IMR-90 (cell line): ENCODE data around the gene NIPAL3. TPM values are rescaled to one million over a fixed set of nuclear protein-coding genes. Genes with fewer than 3 reads are reported as not detected.

ENCODE experiments used
- ATAC-seq: fragments of 200-7000 bp; cut with Tn5 transposase; 2 replicates; pipeline ENCODE4 v1.9.1; 2020; ENCODE audit warnings: low read depth, mild to moderate bottlenecking, moderate library complexity
- BruUV-seq: library from RNA; stranded (reverse); fragments of 400-500 nt; replicated peaks from 2 replicates; lab custom pipeline; 2021; lab: Mats Ljungman, UMichigan
- CTCF ChIA-PET: fragments of 300-600 bp; formaldehyde crosslinking; extraction: SDS; loops from one replicate; lab custom pipeline; 2021; ENCODE audit warnings: antibody characterized with exemption; lab: Yijun Ruan, JAX
- POLR2A ChIA-PET: fragments of 300-600 bp; sonication (Branson Sonifier 250); formaldehyde crosslinking; loops from one replicate; lab custom pipeline; 2022; ENCODE audit warnings: antibody characterized with exemption; ENCODE audit not compliant: unreplicated experiment; lab: Charles Lee
- DNase-seq: peaks from one replicate; pipeline ENCODE4 v3.0.0; 2013
- H2AFZ ChIP-seq: replicated peaks from 2 replicates; pipeline ENCODE3; 2013; ENCODE audit warnings: low read length, mild to moderate bottlenecking; ENCODE audit not compliant: poor library complexity
- H2AK5ac ChIP-seq: 2 replicates; pipeline ENCODE4 v1.6.1; 2013; ENCODE audit warnings: low read depth, low read length, inconsistent platforms
- H2AK9ac ChIP-seq: replicated peaks from 2 replicates; pipeline ENCODE3; 2013; ENCODE audit warnings: mild to moderate bottlenecking, low read depth, low read length, moderate library complexity; ENCODE audit not compliant: poor library complexity
- H2BK120ac ChIP-seq: 2 replicates; pipeline ENCODE4 v1.6.1; 2013; ENCODE audit warnings: low read depth, low read length, inconsistent platforms
- H2BK15ac ChIP-seq: 3 replicates; pipeline ENCODE4 v1.6.1; 2013; ENCODE audit warnings: low read depth, low read length, inconsistent platforms
- H2BK20ac ChIP-seq: 2 replicates; pipeline ENCODE4 v1.6.1; 2013; ENCODE audit warnings: low read depth, mild to moderate bottlenecking, inconsistent platforms, low read length, moderate library complexity
- H2BK5ac ChIP-seq: 2 replicates; pipeline ENCODE4 v1.6.1; 2013; ENCODE audit warnings: mild to moderate bottlenecking, low read depth, low read length, inconsistent platforms; ENCODE audit not compliant: poor library complexity, severe bottlenecking
- H3K14ac ChIP-seq: replicated peaks from 2 replicates; pipeline ENCODE4 v1.6.1; 2013; ENCODE audit warnings: low read depth, low read length, inconsistent platforms
- H3K18ac ChIP-seq: 2 replicates; pipeline ENCODE4 v1.6.1; 2013; ENCODE audit warnings: low read depth, low read length, control low read depth
- H3K23ac ChIP-seq: 2 replicates; pipeline ENCODE4 v1.6.1; 2013; ENCODE audit warnings: low read depth, low read length, inconsistent platforms
- H3K27ac ChIP-seq: 2 replicates; pipeline ENCODE4 v1.5.1; 2013; ENCODE audit warnings: mild to moderate bottlenecking, control low read depth, low read length; ENCODE audit not compliant: insufficient read depth
- H3K27me3 ChIP-seq: 2 replicates; pipeline ENCODE4 v1.6.1; 2013; ENCODE audit warnings: low read length; ENCODE audit not compliant: control insufficient read depth, insufficient read depth
- H3K36me3 ChIP-seq: 2 replicates; pipeline ENCODE4 v1.6.1; 2013; ENCODE audit warnings: low read length, mixed read lengths; ENCODE audit not compliant: control insufficient read depth, insufficient read depth
- H3K4ac ChIP-seq: 2 replicates; pipeline ENCODE4 v1.6.1; 2013; ENCODE audit warnings: low read depth, low read length, inconsistent platforms
- H3K4me1 ChIP-seq: 2 replicates; pipeline ENCODE4 v1.6.1; 2013; ENCODE audit warnings: low read length, mixed read lengths; ENCODE audit not compliant: control insufficient read depth, insufficient read depth
- H3K4me2 ChIP-seq: 2 replicates; pipeline ENCODE4 v1.6.1; 2013; ENCODE audit warnings: low read depth, mild to moderate bottlenecking, control low read depth, low read length, moderate library complexity
- H3K4me3 ChIP-seq: 2 replicates; pipeline ENCODE4 v1.5.1; 2013; ENCODE audit warnings: low read depth, mild to moderate bottlenecking, control low read depth, low read length, moderate library complexity; ENCODE audit not compliant: insufficient read depth
- H3K56ac ChIP-seq: 2 replicates; pipeline ENCODE4 v1.6.1; 2013; ENCODE audit warnings: low read length, inconsistent platforms; ENCODE audit not compliant: insufficient read depth; ENCODE audit errors: extremely low read depth
- H3K79me1 ChIP-seq, 2 experiments: 2 replicates each; pipeline ENCODE4 v1.6.1; 2013; ENCODE audit warnings: low read length in 2 of 2, inconsistent platforms in 1 of 2, low read depth in 1 of 2
- H3K9ac ChIP-seq: 2 replicates; pipeline ENCODE4 v1.6.1; 2013; ENCODE audit warnings: low read depth, low read length, control low read depth
- H3K9me1 ChIP-seq: 2 replicates; pipeline ENCODE4 v1.6.1; 2013; ENCODE audit warnings: low read length, inconsistent platforms; ENCODE audit not compliant: insufficient read depth
- H3K9me3 ChIP-seq: 2 replicates; pipeline ENCODE4 v1.6.1; 2013; ENCODE audit warnings: low read length; ENCODE audit not compliant: control insufficient read depth, insufficient read depth
- H4K20me1 ChIP-seq: 2 replicates; pipeline ENCODE4 v1.6.1; 2013; ENCODE audit warnings: low read length, inconsistent platforms; ENCODE audit not compliant: insufficient read depth
- H4K5ac ChIP-seq: 2 replicates; pipeline ENCODE4 v1.6.1; 2013; ENCODE audit warnings: mild to moderate bottlenecking, low read depth, low read length, control low read depth
- H4K8ac ChIP-seq, 2 experiments: 2 replicates each; pipeline ENCODE4 v1.6.1; 2013; ENCODE audit warnings: low read depth in 2 of 2, low read length in 2 of 2, control low read depth in 1 of 2, inconsistent platforms in 1 of 2
- H4K91ac ChIP-seq: 2 replicates; pipeline ENCODE4 v1.6.1; 2013; ENCODE audit warnings: low read depth, low read length, inconsistent platforms; ENCODE audit not compliant: insufficient read depth
- CEBPB ChIP-seq: IDR thresholded peaks from 2 replicates; pipeline ENCODE4 v1.6.1; 2012; ENCODE audit warnings: low read depth, low read length, improper control_type of control experiment
- FOS ChIP-seq: fragments of 150-350 bp; IDR thresholded peaks from 2 replicates; pipeline ENCODE4 v1.6.1; 2016; ENCODE audit warnings: low read depth, low read length
- NFE2L2 ChIP-seq: fragments of 150-350 bp; IDR thresholded peaks from 2 replicates; pipeline ENCODE4 v1.6.1; 2016; ENCODE audit warnings: low read depth, mild to moderate bottlenecking, low read length
- RAD21 ChIP-seq: IDR thresholded peaks from 2 replicates; pipeline ENCODE4 v1.6.1; 2012; ENCODE audit warnings: low read length, improper control_type of control experiment
- WGBS, 2 experiments: methylation state at CpG; one replicate each; pipeline versions ENCODE4 v1.1.5 to v1.1.7; 2013; ENCODE audit warnings: missing lambda C conversion rate in 2 of 2; ENCODE audit not compliant: insufficient read length in 1 of 2; ENCODE audit errors: extremely low coverage in 2 of 2; 5-methylcytosine and 5-hydroxymethylcytosine counted together
- dilution Hi-C: fragments of 300-500 bp; cut with HindIII; formaldehyde crosslinking; loops from one replicate; pipeline ENCODE4 v1.14.3; 2018; ENCODE audit warnings: low sequenced_read_pairs; ENCODE audit not compliant: unreplicated experiment
- in situ Hi-C: fragments of 300-500 bp; cut with MboI; formaldehyde crosslinking; loops from 3 replicates; pipeline ENCODE4 v1.14.3; 2019; ENCODE audit warnings: low sequenced_read_pairs, inconsistent platforms, mixed read lengths
- intact Hi-C: fragments of 100-400 bp; cut with micrococcal nuclease; formaldehyde crosslinking; loops from 2 replicates; pipeline ENCODE4 v1.10.0; 2022
- polyA plus RNA-seq, 3 experiments: library from polyadenylated mRNA; depleted of rRNA; stranded (reverse); fragments of >200 nt; gene quantifications; 2 replicates each; pipeline ENCODE4 v1.2.3, GENCODE V29; 2012; ENCODE audit warnings: low replicate concordance in 1 of 3
- total RNA-seq: library from RNA; depleted of rRNA; stranded (reverse); fragments of >200 nt; gene quantifications from 2 replicates; pipeline ENCODE4 v1.2.3, GENCODE V29; 2012

Gene NIPAL3
- total and polyA plus RNA-seq, 2 of the 4 experiments (the other 2 are of a cell fraction), result 55.0 to 123 TPM

DNA sequence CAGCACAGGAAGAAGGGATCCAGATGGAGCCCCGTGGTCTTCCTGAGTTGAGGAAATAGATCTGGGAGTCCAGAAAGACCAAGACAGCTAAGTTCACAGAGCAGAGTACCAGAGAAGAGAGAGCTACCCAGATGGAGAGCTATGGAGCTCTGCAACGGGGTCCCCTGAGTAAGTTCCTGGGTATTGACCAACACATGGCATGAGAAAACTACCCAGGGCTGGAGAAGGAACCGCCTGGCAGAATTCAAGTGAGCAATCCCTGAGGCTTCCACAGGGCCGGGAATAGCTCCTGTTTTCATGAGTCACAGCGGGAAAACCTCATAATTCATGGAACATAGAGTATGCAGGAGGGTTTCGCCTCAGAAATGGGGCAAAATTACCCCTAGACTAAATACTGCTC is 21.7 kb upstream of the NIPAL3 start:
- ATAC-seq, result peak; percentile 73
- no peak overlapping the region for H3K27ac ChIP-seq

More for the DNA sequence above, 21.7 kb upstream of the NIPAL3 start:
- no peaks in the 10 kb centered on the region for H3K9me3 ChIP-seq
- H3K56ac ChIP-seq, result no peak overlapping the region
- POLR2A ChIA-PET, result interaction anchor here (0.5 to 1.0 kb wide), 3 partner anchors 192 to 422 kb away, joined by 3 to 5 read pairs (median 4); no protein-coding TSS in a partner anchor
- peak overlapping the region in 1 of 2 experiments; percentile 51; a peak in 1 of 4 replicates for H4K8ac ChIP-seq
- H3K14ac ChIP-seq, result peak overlapping the region; percentile 35; the same call in 1 of the 2 replicates
- H4K5ac ChIP-seq, result no peak overlapping the region
- no TSS peak for BruUV-seq
- no peak overlapping the region for H3K4me3 ChIP-seq
- no peak overlapping the region for H2BK5ac ChIP-seq
- H2BK20ac ChIP-seq, result peak overlapping the region; percentile 13; the same call in 1 of the 2 replicates
- peak overlapping the region; percentile 14; the same call in 1 of the 2 replicates for H3K23ac ChIP-seq
- no peaks in the 10 kb centered on the region for H4K20me1 ChIP-seq
- H3K36me3 ChIP-seq, result no peaks in the 10 kb centered on the region
- no peak overlapping the region for H2AFZ ChIP-seq
- no peak overlapping the region for H2AK9ac ChIP-seq
- intact Hi-C loops (loop anchor here (10.0 kb wide), 1 partner anchor 191 kb away; no protein-coding TSS in a partner anchor), in situ Hi-C loops (loop anchor here (5.0 to 10.0 kb wide), 2 partner anchors 192 to 241 kb away; no protein-coding TSS in a partner anchor), dilution Hi-C loops (no loop called here)
- no peak overlapping the region for H3K18ac ChIP-seq
- H2BK15ac ChIP-seq, result peak overlapping the region; percentile 16; the same call in 1 of the 3 replicates
- no peak for TF ChIP-seq NFE2L2
- peak; percentile 60 for TF ChIP-seq FOS
- peak; percentile 17; the same call in 1 of the 2 replicates for TF ChIP-seq RAD21
- peak; percentile 75 for TF ChIP-seq CEBPB
- WGBS, 2 experiments, result 27% methylated on average over 3 of the region's 6 CpGs; no CpG with 5 or more reads in 1 of the 2 experiments
- H3K4me2 ChIP-seq, result peak overlapping the region; percentile 48
- no peaks in the 10 kb centered on the region for H3K27me3 ChIP-seq
- no peak overlapping the region for H3K9ac ChIP-seq
- no peak overlapping the region for H4K91ac ChIP-seq
- no peak overlapping the region for H2AK5ac ChIP-seq
- H3K4ac ChIP-seq, result peak overlapping the region; percentile 54; the same call in 1 of the 2 replicates
- CTCF ChIA-PET, result interaction anchor here (1.1 to 5.2 kb wide), 6 partner anchors 9 to 242 kb away, joined by 3 to 170 read pairs (median 4); partner anchors contain the start of gene NIPAL3
- peaks cover 6% of the 10 kb centered on the region for H3K4me1 ChIP-seq
- peak overlapping the region; percentile 54 for H2BK120ac ChIP-seq
- H3K9me1 ChIP-seq, result 0 out of 2 replicates have a peak, but pooled peaks cover 3% of the 10 kb centered on the region
- peaks cover 0 to 22% of the 10 kb centered on the region in 2 experiments; a peak in 1 of 4 replicates for H3K79me1 ChIP-seq
- peak; percentile 81 for DNase-seq
